SU-DHL-6 (cell line): ENCODE measurements around the gene EMID1.

Experiments used
- H2AFZ ChIP-seq: fragments of 200-600 bp; sonication (generic); 2 replicates; pipeline ENCODE4 v1.6.1; 2014; ENCODE audit warnings: low read depth, mild to moderate bottlenecking, moderate library complexity, mixed read lengths, antibody characterized with exemption, low read length; ENCODE audit not compliant: severe bottlenecking
- H3F3A ChIP-seq: fragments of 200-600 bp; shearing (Covaris generic); 2 replicates; pipeline ENCODE4 v1.6.0; 2016; ENCODE audit warnings: antibody characterized with exemption, mild to moderate bottlenecking; ENCODE audit not compliant: insufficient read depth
- H3K27ac ChIP-seq: fragments of 200-600 bp; sonication (generic); 2 replicates; pipeline ENCODE4 v1.5.1; 2016; ENCODE audit warnings: low read depth, mild to moderate bottlenecking, low read length, moderate library complexity, mixed read lengths
- H3K27me3 ChIP-seq: fragments of 200-600 bp; sonication (generic), shearing (Covaris generic); 2 replicates; pipeline ENCODE4 v1.6.0; 2014; ENCODE audit warnings: mild to moderate bottlenecking, low read length
- H3K36me3 ChIP-seq: fragments of 200-600 bp; sonication (generic); 2 replicates; pipeline ENCODE4 v1.6.1; 2014; ENCODE audit warnings: mild to moderate bottlenecking, low read length, mixed read lengths
- H3K4me2 ChIP-seq: fragments of 300-600, 200-600 bp; shearing (Covaris generic), sonication (generic); 2 replicates; pipeline ENCODE4 v1.6.0; 2014; ENCODE audit warnings: low read length, low read depth, mild to moderate bottlenecking; ENCODE audit not compliant: poor library complexity, severe bottlenecking
- H3K4me3 ChIP-seq: fragments of 200-600 bp; sonication (generic); 2 replicates; pipeline ENCODE4 v1.5.1; 2014; ENCODE audit warnings: antibody characterized with exemption, low read length, mild to moderate bottlenecking, mixed read lengths; ENCODE audit not compliant: insufficient read depth, poor library complexity, severe bottlenecking
- H3K79me2 ChIP-seq: fragments of 200-600 bp; sonication (generic); 2 replicates; pipeline ENCODE4 v1.6.1; 2014; ENCODE audit warnings: mild to moderate bottlenecking, low read length, moderate library complexity; ENCODE audit not compliant: insufficient read depth
- H3K9ac ChIP-seq: fragments of 200-600 bp; sonication (generic); 2 replicates; pipeline ENCODE4 v1.7.0; 2014; ENCODE audit warnings: mild to moderate bottlenecking, low read length
- H3K9me2 ChIP-seq: fragments of 200-600 bp; sonication (generic); replicated peaks from 2 replicates; pipeline ENCODE4 v1.6.1; 2014; ENCODE audit warnings: low read length; ENCODE audit not compliant: insufficient read depth
- H3K9me3 ChIP-seq: fragments of 200-600 bp; sonication (generic); 2 replicates; pipeline ENCODE4 v1.6.1; 2014; ENCODE audit warnings: low read length, mixed read lengths; ENCODE audit not compliant: insufficient read depth
- H4K20me1 ChIP-seq: fragments of 200-600 bp; sonication (generic); 2 replicates; pipeline ENCODE4 v1.6.1; 2014; ENCODE audit warnings: low read depth, mild to moderate bottlenecking, antibody characterized with exemption, low read length, moderate library complexity, mixed read lengths
- EZH2phosphoT487 ChIP-seq: fragments of 200-600 bp; sonication (generic), shearing (Covaris generic); conservative IDR thresholded peaks from 2 replicates; pipeline ENCODE4 v1.6.1; 2018; ENCODE audit warnings: mild to moderate bottlenecking, antibody characterized with exemption, low read length, moderate library complexity, mixed read lengths
- TF ChIP-seq, protein P1 (sequence below): fragments of 200-600 bp; sonication (generic); IDR thresholded peaks from one replicate; pipeline ENCODE4 v1.5.1; 2017; ENCODE audit warnings: antibody characterized with exemption, mild to moderate bottlenecking, low read length, moderate library complexity; ENCODE audit not compliant: insufficient read depth, poor library complexity, severe bottlenecking

The EMID1 gene

DNA sequence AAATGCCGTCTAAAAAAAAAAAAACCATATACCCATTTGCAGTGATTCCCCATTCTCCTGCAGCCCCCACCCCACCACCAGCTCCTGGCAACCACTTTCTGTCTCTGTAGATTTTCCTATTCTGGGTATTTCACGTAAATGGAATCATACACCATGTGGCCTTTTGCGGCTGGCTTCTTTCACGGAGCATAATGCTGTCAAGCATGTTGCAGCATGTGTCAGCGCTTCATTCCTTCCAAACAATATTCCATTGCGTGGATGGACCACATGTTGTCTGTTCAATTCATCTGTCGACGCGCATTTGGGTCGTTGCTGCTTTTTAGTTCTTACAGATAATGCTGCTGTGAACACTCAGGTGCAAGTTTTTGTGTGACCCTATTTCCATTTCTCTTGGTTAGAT lies 14.8 kb upstream of the EMID1 start:
- no peaks in the 10 kb centered on the region for H3K9me3 ChIP-seq
- H3K4me3 ChIP-seq: no peak overlapping the region
- H4K20me1 ChIP-seq: no peaks in the 10 kb centered on the region
- H3K4me2 ChIP-seq: no peak overlapping the region
- no peaks in the 10 kb centered on the region for H3K27me3 ChIP-seq
- H2AFZ ChIP-seq: no peak overlapping the region
- H3K9ac ChIP-seq: no peak overlapping the region
- H3F3A ChIP-seq: no peaks in the 10 kb centered on the region
- no peaks in the 10 kb centered on the region for H3K79me2 ChIP-seq
- no peak overlapping the region for H3K27ac ChIP-seq
- H3K9me2 ChIP-seq: no peaks in the 10 kb centered on the region
- H3K36me3 ChIP-seq: no peaks in the 10 kb centered on the region
- TF ChIP-seq, protein P1, sequence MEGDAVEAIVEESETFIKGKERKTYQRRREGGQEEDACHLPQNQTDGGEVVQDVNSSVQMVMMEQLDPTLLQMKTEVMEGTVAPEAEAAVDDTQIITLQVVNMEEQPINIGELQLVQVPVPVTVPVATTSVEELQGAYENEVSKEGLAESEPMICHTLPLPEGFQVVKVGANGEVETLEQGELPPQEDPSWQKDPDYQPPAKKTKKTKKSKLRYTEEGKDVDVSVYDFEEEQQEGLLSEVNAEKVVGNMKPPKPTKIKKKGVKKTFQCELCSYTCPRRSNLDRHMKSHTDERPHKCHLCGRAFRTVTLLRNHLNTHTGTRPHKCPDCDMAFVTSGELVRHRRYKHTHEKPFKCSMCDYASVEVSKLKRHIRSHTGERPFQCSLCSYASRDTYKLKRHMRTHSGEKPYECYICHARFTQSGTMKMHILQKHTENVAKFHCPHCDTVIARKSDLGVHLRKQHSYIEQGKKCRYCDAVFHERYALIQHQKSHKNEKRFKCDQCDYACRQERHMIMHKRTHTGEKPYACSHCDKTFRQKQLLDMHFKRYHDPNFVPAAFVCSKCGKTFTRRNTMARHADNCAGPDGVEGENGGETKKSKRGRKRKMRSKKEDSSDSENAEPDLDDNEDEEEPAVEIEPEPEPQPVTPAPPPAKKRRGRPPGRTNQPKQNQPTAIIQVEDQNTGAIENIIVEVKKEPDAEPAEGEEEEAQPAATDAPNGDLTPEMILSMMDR: no peak
- TF ChIP-seq EZH2phosphoT487: no peak

DNA sequence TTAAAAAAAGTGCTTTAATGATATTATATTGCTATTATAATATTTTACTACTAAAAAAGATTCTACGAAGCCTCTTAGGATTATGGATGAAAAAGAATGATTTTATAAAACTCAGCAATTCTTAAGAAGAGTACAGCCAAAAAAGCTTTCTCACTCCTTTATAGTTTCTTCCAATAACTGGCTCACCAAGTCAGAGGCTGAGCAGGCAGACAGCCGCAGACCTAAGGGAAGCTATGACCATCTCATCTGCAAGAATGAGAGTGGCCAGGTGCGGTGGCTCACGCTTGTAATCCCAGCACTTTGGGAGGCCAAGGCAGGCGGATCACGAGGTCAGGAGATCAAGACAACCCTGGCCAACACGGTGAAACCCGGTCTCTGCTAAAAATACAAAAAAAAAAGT lies 12.7 kb upstream of the EMID1 start:
- no peak overlapping the region for H3K27ac ChIP-seq
- H3K36me3 ChIP-seq: no peaks in the 10 kb centered on the region
- H4K20me1 ChIP-seq: no peaks in the 10 kb centered on the region
- H2AFZ ChIP-seq: no peak overlapping the region
- H3K9ac ChIP-seq: no peak overlapping the region
- no peaks in the 10 kb centered on the region for H3K27me3 ChIP-seq
- no peaks in the 10 kb centered on the region for H3K9me3 ChIP-seq
- no peaks in the 10 kb centered on the region for H3F3A ChIP-seq
- no peaks in the 10 kb centered on the region for H3K9me2 ChIP-seq
- H3K4me2 ChIP-seq: no peak overlapping the region
- no peaks in the 10 kb centered on the region for H3K79me2 ChIP-seq
- TF ChIP-seq, protein P1: no peak
- no peak for TF ChIP-seq EZH2phosphoT487
- no peak overlapping the region for H3K4me3 ChIP-seq

DNA sequence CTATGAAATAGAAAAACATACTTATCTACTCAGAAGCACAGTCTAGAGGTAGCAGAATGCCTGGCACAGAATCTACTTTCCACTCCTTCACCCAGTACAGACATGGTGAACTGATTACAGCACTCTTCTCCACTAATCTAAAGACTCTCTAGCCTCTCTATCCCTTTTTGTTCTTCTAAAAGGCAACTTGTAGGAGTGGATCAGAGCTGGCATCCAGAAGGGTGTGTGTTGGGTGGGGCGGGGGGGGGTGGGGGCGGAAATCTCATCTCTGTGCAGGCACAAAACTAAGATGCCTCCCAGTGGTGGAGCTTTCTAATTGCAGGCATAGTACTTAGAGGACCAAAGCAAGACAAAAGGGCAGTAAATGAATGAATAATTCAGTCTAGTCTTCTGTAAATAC lies 11.5 kb upstream of the EMID1 start:
- Histone ChIP-seq H3K9me2 (no peaks in the 10 kb centered on the region), H2AFZ (no peak overlapping the region), H3K36me3 (no peaks in the 10 kb centered on the region), H3K4me2 (no peak overlapping the region), H4K20me1 (no peaks in the 10 kb centered on the region), H3K27ac (no peak overlapping the region), H3K9ac (no peak overlapping the region), H3K4me3 (no peak overlapping the region), H3F3A (no peaks in the 10 kb centered on the region), H3K9me3 (no peaks in the 10 kb centered on the region), H3K27me3 (no peaks in the 10 kb centered on the region), H3K79me2 (no peaks in the 10 kb centered on the region)
- no peak for TF ChIP-seq EZH2phosphoT487
- TF ChIP-seq, protein P1: no peak
